Stimulated activated CD8-positive, alpha-beta memory T cell treated with anti-CD3 and anti-CD28 coated beads, Interleukin-2, amount 100 ng/mL, for 48 hours (primary cell): Measurements from ENCODE around the gene PLBD2.

ENCODE experiments used
- DNase-seq, 2 donors: peaks; one replicate each; pipeline ENCODE4 v3.0.0-alpha.2; 2020; ENCODE audit warnings: low read depth in 2 of 2

PLBD2 gene

GRCh38 chr12:113369391-113369985, 11.1 kb downstream of the PLBD2 start:
- DNase-seq, result no peak

- DNase-seq, result no peak
Observed at GRCh38 chr12:113370923-113371682, 12.7 kb downstream of the PLBD2 start.

GRCh38 chr12:113371808-113372207, 13.4 kb downstream of the PLBD2 start:
- no peak for DNase-seq

- DNase-seq, result no peak
Observed at GRCh38 chr12:113372371-113372770, 14.0 kb downstream of the PLBD2 start.

GRCh38 chr12:113373440-113373839, 15.1 kb downstream of the PLBD2 start:
- DNase-seq, result no peak

- DNase-seq, result no peak
Observed at GRCh38 chr12:113373969-113374368, 15.6 kb downstream of the PLBD2 start.

- no peak for DNase-seq
Observed at GRCh38 chr12:113374823-113375428, 16.5 kb downstream of the PLBD2 start.

- DNase-seq, result no peak
Observed at GRCh38 chr12:113378291-113378690, 19.9 kb downstream of the PLBD2 start.

- no peak for DNase-seq
Observed at GRCh38 chr12:113381220-113381619, 22.8 kb downstream of the PLBD2 start.

GRCh38 chr12:113382206-113382605, 23.8 kb downstream of the PLBD2 start:
- DNase-seq, result no peak

- DNase-seq, result no peak
Observed at GRCh38 chr12:113384778-113385177, 26.4 kb downstream of the PLBD2 start.

GRCh38 chr12:113385282-113385882, 27.0 kb downstream of the PLBD2 start:
- no peak for DNase-seq

- no peak for DNase-seq
Observed at GRCh38 chr12:113386866-113387566, 28.6 kb downstream of the PLBD2 start.

- no peak for DNase-seq
Observed at GRCh38 chr12:113387631-113388030, 29.2 kb downstream of the PLBD2 start.

- no peak for DNase-seq
Observed at GRCh38 chr12:113388351-113388750, 30.0 kb downstream of the PLBD2 start.

- DNase-seq, result no peak
Observed at GRCh38 chr12:113390064-113391043, 32.0 kb downstream of the PLBD2 start.

GRCh38 chr12:113391145-113391544, 32.8 kb downstream of the PLBD2 start:
- no peak for DNase-seq

- no peak for DNase-seq
Observed at GRCh38 chr12:113391650-113392337, 33.4 kb downstream of the PLBD2 start.

- DNase-seq, result no peak
Observed at GRCh38 chr12:113392520-113392919, 34.1 kb downstream of the PLBD2 start.

GRCh38 chr12:113392988-113393579, 34.7 kb downstream of the PLBD2 start:
- DNase-seq, result peak in 1 of 2 donors; percentile 1
